Measurements from ENCODE around the gene FNBP1. TPM values are rescaled to one million over a fixed set of nuclear protein-coding genes. Genes with fewer than 3 reads are reported as not detected.
"Not testable (repeated sequence)": the region's sequence is repeated elsewhere in the genome, so short reads cannot be mapped to it uniquely, and the experiment has no call there.

Gene FNBP1
- total RNA-seq, 1 donor, result 44.4 TPM

DNA sequence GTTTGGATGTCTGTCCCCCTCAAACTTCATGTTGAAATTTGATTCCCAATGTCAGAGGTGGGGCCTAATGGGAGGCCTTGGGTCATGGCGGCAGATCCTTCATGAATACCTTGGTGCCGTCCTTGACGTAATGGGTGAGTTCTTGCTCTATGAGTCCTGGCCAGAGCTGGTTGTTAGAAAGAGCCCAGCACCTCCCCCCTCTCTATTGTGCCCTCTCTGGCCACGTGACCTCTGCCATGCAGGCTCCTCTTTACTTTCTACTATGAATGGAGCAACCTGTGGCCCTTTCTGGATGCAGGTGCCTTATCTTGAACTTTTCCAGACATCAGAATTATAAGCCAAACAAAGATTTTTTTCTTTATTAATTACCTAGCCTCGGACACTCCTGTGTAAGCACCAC is 40.7 kb downstream of the FNBP1 start:
- no peak overlapping the region for H3K4me3 ChIP-seq (ENCODE audit: low read depth, low read length)
- TF ChIP-seq, protein P1, sequence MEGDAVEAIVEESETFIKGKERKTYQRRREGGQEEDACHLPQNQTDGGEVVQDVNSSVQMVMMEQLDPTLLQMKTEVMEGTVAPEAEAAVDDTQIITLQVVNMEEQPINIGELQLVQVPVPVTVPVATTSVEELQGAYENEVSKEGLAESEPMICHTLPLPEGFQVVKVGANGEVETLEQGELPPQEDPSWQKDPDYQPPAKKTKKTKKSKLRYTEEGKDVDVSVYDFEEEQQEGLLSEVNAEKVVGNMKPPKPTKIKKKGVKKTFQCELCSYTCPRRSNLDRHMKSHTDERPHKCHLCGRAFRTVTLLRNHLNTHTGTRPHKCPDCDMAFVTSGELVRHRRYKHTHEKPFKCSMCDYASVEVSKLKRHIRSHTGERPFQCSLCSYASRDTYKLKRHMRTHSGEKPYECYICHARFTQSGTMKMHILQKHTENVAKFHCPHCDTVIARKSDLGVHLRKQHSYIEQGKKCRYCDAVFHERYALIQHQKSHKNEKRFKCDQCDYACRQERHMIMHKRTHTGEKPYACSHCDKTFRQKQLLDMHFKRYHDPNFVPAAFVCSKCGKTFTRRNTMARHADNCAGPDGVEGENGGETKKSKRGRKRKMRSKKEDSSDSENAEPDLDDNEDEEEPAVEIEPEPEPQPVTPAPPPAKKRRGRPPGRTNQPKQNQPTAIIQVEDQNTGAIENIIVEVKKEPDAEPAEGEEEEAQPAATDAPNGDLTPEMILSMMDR (IDR thresholded peaks at IDR 0.05; ENCODE audit: insufficient read depth, low read length), result no peak
- DNase-seq (ENCODE audit: low read depth), result no peak

DNA sequence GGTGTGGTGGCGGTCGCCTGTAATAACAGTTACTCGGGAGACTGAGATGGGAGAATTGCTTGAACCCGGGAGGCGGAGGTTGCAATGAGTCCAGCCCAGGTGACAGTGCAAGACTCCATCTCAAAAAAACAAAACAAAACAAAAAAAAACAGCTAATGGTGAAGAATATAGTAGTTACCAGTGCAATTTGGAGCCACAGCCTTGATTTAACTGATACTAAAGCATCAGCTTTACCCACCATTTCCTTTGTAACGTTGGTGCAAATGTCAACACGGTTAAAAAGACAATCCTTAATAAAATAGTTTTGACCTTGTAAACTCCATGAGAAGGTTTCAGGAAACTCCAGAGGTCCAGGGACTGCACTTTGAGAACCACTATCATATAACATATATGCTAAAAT is 41.8 kb downstream of the FNBP1 start:
- TF ChIP-seq, protein P1 (IDR thresholded peaks at IDR 0.05; ENCODE audit: insufficient read depth, low read length), result no peak
- H3K4me3 ChIP-seq (ENCODE audit: low read depth, low read length), result no peak overlapping the region
- no peak for DNase-seq (ENCODE audit: low read depth)

DNA sequence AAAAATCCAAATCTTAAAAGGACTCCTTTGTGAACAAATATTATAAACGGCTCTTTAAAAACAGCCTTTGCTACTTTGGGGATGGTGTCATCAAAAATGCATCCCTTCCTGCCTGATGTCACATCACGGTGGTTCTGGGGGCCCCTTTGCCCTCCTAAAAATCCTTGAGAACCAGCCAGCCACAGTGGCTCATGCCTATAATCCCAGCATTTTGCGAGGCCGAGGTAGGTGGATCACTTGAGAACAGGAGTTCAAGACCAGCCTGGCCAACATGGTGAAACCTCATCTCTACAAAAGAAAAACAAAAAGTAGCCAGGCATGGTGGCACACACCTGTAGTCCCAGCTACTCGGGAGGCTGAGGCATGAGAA is 43.9 kb downstream of the FNBP1 start:
- no peak for DNase-seq (ENCODE audit: low read depth)
- no peak overlapping the region for H3K4me3 ChIP-seq (ENCODE audit: low read depth, low read length)
- TF ChIP-seq, protein P1 (IDR thresholded peaks at IDR 0.05; ENCODE audit: insufficient read depth, low read length), result no peak

DNA sequence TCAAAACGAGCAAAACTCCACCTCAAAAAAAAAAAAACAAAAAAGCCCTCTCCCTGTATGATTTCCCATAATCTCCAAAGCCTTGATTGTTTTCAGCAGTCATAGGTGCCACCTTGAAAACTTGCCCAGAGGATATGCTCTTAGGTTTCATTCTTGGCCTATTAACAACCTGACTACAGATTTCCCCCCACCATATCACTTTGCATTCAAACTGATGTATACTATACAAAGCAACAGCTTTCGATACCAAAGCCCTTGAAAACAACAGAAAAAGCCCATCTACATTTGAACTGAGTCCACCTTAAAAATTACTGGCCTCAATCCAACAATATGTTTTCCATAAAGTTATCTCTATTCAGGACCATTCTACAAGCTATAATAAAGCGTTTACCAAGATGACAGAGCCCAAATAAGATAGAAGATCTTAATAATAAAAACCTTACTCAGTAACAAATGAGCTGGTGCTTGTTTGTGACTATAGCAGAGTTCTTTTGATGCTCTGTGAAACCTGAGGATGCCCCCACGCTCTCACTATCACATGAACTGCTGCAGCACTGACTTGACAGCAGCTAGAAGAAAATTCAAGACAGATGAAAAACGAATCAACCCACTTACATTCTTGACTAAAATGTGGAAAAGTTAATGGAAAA is 44.4 kb downstream of the FNBP1 start:
- no peak overlapping the region for H3K4me3 ChIP-seq (ENCODE audit: low read depth, low read length)
- TF ChIP-seq, protein P1 (IDR thresholded peaks at IDR 0.05; ENCODE audit: insufficient read depth, low read length), result no peak
- no peak for DNase-seq (ENCODE audit: low read depth)

DNA sequence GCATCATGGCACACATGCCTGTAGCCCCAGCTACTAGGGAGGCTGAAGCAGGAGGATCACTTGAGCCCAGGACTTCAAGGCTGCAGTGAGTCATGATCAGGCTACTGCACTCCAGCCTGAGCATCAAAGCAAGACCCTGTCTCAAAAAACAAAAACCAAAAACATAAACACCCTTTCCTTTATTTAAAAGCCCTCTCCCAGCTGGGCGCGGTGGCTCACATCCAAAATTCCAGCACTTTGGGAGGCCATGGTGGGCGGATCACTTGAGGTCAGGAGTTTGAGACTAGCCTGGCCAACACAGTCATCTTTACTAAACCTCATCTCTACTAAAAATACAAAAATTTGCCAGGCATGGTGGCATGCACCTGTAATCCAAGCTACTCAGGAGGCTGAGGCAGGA is 45.3 kb downstream of the FNBP1 start:
- H3K4me3 ChIP-seq (ENCODE audit: low read depth, low read length); DNase-seq (ENCODE audit: low read depth): not testable (repeated sequence)

DNA sequence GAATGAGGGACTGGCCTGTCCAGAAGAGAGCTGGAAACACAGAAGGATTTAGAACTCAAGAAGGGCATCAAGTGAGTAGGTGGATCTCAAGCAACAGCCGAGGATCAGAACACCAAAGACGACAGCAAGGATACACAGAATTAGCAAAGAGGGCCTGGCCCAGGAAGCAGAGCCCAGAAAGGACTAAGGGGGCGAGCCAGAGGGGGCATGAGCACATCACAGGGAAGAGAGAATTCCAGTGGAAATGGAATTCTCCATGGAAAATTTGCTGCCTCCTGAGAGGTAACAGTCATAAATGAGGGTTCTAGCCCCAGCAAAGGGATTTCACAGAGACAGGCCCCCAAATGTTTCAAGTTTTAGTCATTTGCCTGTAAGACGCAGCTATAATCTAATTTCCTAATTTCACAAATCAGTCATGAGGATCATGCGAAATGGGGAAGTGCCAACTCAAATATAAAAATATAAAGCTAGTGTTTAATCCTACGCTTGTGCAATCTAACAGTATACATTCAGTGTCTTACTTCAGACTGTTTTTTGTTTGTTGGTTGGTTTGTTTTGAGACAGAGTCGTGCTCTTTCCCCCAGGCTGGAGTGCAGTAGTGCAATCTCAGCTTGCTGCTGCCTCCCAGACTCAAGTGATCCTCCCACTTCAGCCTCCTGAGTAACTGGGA is 46.7 kb downstream of the FNBP1 start:
- peak; percentile 64 for DNase-seq (ENCODE audit: low read depth)
- TF ChIP-seq, protein P1 (IDR thresholded peaks at IDR 0.05; ENCODE audit: insufficient read depth, low read length), result no peak
- H3K4me3 ChIP-seq (ENCODE audit: low read depth, low read length), result no peak overlapping the region

DNA sequence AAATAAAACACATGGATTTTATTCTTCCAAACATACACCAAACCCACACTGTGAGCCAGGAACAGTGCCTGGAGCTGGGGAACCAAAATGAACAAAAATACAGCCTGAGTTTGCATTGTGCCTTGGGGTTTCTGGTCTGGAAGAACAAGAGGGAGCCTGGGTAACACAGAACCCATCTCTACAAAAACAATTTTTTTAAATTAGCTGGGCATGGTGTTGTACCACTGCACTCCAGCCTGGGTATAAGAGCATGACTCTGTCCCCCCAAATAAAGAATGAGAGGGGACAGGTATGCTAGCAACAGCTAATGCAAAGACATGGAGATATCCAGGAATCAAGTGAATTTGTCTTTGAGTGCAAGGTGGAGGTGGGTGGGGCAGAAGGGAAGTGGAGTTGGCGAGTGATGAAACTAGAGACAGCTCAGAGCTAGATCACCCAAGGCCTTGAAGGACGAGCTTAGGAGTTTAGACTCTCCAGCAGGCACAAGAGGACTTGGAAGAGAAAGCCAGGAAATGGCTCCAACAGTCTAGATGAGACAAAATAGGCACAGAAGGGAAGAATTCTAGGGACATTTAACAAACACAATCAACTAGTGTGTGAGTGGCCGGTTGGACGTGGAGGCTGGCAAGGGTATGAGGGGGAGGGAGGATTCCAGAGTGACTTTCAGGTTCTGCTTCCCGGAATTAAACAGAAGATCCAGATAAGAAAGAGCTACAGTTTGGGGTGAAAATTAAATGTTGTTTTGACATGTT is 47.4 kb downstream of the FNBP1 start:
- peak; percentile 63 for DNase-seq (ENCODE audit: low read depth)
- no peak overlapping the region for H3K4me3 ChIP-seq (ENCODE audit: low read depth, low read length)
- TF ChIP-seq, protein P1 (IDR thresholded peaks at IDR 0.05; ENCODE audit: insufficient read depth, low read length), result no peak
